SK-N-SH treated with all-trans-retinoic acid at 6 μM for 48 hours (cell line): ENCODE data around the gene TSSK3.

Experiments used
- BACH2 ChIP-seq: fragments of 250-450 bp; sonication (Bioruptor Pico); IDR thresholded peaks from 2 replicates; pipeline ENCODE4 v1.9.0; 2021; ENCODE audit warnings: mild to moderate bottlenecking, borderline replicate concordance
- CREB5 ChIP-seq: fragments of 250-450 bp; sonication (Bioruptor Pico); IDR thresholded peaks from 2 replicates; pipeline ENCODE4 v1.5.1; 2020; ENCODE audit warnings: low read depth, mild to moderate bottlenecking, moderate library complexity
- GLIS3 ChIP-seq: fragments of 250-450 bp; sonication (Bioruptor Pico); IDR thresholded peaks from 2 replicates; pipeline ENCODE4 v1.5.0; 2020; ENCODE audit warnings: mild to moderate bottlenecking, moderate library complexity
- OSR1 ChIP-seq: fragments of 250-450 bp; sonication (Bioruptor Pico); IDR thresholded peaks from 2 replicates; pipeline ENCODE4 v1.8.0; 2022; ENCODE audit warnings: moderate library complexity, mild to moderate bottlenecking, inconsistent platforms
- PPARA ChIP-seq: fragments of 250-450 bp; sonication (Bioruptor Pico); IDR thresholded peaks from 2 replicates; pipeline ENCODE4 v1.5.0; 2020; ENCODE audit warnings: mild to moderate bottlenecking, borderline replicate concordance
- RARB ChIP-seq: fragments of 250-450 bp; sonication (Bioruptor Pico); IDR thresholded peaks from 2 replicates; pipeline ENCODE4 v1.8.0; 2021; ENCODE audit warnings: mild to moderate bottlenecking, moderate library complexity
- SNAI2 ChIP-seq: fragments of 250-450 bp; sonication (Bioruptor Pico); IDR thresholded peaks from 2 replicates; pipeline ENCODE4 v1.5.0; 2020; ENCODE audit warnings: mild to moderate bottlenecking, moderate library complexity
- TCF4 ChIP-seq: fragments of 250-450 bp; sonication (Bioruptor Pico); IDR thresholded peaks from 2 replicates; pipeline ENCODE4 v1.8.0; 2021; ENCODE audit warnings: mild to moderate bottlenecking, moderate library complexity, borderline replicate concordance
- TOX ChIP-seq: fragments of 250-450 bp; sonication (Bioruptor Pico); IDR thresholded peaks from 2 replicates; pipeline ENCODE4 v1.8.0; 2021; ENCODE audit warnings: mild to moderate bottlenecking, moderate library complexity, borderline replicate concordance
- TSHZ2 ChIP-seq: fragments of 250-450 bp; sonication (Bioruptor Pico); IDR thresholded peaks from 2 replicates; pipeline ENCODE4 v1.5.0; 2020; ENCODE audit warnings: mild to moderate bottlenecking, moderate library complexity
- ZFP30 ChIP-seq: fragments of 450-650 bp; formaldehyde crosslinking; IDR thresholded peaks from 2 replicates; pipeline ENCODE4 v1.5.0; 2022; ENCODE audit warnings: mild to moderate bottlenecking, moderate library complexity
- ZNF565 ChIP-seq: fragments of 450-650 bp; formaldehyde crosslinking; conservative IDR thresholded peaks from 2 replicates; pipeline ENCODE4 v1.5.0; 2020; ENCODE audit warnings: low read depth, mild to moderate bottlenecking, moderate library complexity
- ZNF8 ChIP-seq: fragments of 450-650 bp; formaldehyde crosslinking; IDR thresholded peaks from 2 replicates; pipeline ENCODE4 v1.5.0; 2020; ENCODE audit warnings: mild to moderate bottlenecking, moderate library complexity
- TF ChIP-seq, protein P1 (sequence below): fragments of 250-450 bp; sonication (Bioruptor Pico); IDR thresholded peaks from 2 replicates; pipeline ENCODE4 v1.8.0; 2020; ENCODE audit warnings: mild to moderate bottlenecking, moderate library complexity, borderline replicate concordance

DNA sequence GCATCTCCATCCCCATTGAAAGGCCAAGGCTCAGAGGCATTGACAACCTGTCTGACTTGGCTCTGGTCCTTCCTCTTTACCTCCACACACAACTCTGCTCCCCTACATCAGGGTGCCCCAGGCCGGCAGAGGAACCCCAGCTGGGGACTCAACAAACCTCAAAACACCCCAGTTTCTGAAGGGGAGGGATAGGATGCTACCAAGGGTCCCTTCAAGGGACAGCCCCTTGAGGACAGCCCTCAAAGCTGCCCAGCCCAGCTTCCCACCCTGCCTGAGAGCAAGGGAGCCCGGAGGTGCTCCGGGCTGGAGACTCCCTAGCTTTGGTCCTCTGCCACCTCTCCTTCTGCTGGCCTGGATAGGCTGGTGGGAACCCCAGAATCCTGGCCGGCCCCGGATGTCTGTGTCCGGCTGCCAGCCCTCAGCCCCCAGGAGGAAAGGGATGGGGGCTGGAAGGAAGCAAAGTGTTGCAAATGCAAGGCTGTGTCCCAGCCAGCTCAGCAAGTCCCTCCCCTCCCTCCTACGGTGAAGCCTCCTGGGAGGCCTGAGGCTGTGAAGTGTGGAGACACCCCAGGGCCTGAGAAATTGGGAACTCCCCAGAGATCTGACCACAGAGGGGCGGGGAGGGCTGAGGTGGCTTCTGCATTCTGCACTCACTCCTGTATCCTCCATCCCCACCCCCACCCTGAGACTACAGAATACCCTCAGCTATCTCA, 25.2 kb upstream of the TSSK3 start:
- TF ChIP-seq, protein P1, sequence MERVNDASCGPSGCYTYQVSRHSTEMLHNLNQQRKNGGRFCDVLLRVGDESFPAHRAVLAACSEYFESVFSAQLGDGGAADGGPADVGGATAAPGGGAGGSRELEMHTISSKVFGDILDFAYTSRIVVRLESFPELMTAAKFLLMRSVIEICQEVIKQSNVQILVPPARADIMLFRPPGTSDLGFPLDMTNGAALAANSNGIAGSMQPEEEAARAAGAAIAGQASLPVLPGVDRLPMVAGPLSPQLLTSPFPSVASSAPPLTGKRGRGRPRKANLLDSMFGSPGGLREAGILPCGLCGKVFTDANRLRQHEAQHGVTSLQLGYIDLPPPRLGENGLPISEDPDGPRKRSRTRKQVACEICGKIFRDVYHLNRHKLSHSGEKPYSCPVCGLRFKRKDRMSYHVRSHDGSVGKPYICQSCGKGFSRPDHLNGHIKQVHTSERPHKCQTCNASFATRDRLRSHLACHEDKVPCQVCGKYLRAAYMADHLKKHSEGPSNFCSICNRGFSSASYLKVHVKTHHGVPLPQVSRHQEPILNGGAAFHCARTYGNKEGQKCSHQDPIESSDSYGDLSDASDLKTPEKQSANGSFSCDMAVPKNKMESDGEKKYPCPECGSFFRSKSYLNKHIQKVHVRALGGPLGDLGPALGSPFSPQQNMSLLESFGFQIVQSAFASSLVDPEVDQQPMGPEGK (CRISPR knock-in tag): no peak
- TF ChIP-seq OSR1 (CRISPR knock-in tag) (no peak), SNAI2 (CRISPR knock-in tag) (no peak), RARB (CRISPR knock-in tag) (no peak), TOX (CRISPR knock-in tag) (no peak), ZNF8 (no peak), BACH2 (no peak), PPARA (no peak), TSHZ2 (CRISPR knock-in tag) (no peak), ZFP30 (CRISPR knock-in tag) (no peak), ZNF565 (CRISPR knock-in tag) (no peak), TCF4 (no peak), GLIS3 (no peak), CREB5 (CRISPR knock-in tag) (no peak)
